ENCODE measurements around the gene SLCO1A2.
"Not testable (repeated sequence)": the region's sequence is repeated elsewhere in the genome, so short reads cannot be mapped to it uniquely, and the experiment has no call there.

The SLCO1A2 gene

GRCh38 chr12:21334771-21335325 lies at the start of gene SLCO1A2:
SLCO1A2 (minus strand) TSS chr12:21334917; CDS start chr12:21334647, 270 bp downstream.
- no peak for DNase-seq (ENCODE audit: low read depth)

GRCh38 chr12:21384261-21384660 lies 49.5 kb upstream of the SLCO1A2 start:
- no peak for DNase-seq (ENCODE audit: low read depth)

- DNase-seq (ENCODE audit: low read depth): not testable (repeated sequence)
These were observed 46.6 kb upstream of the SLCO1A2 start for GRCh38 chr12:21381320-21381719.

GRCh38 chr12:21379218-21379617 lies 44.5 kb upstream of the SLCO1A2 start:
- DNase-seq (ENCODE audit: low read depth): no peak

- no peak for DNase-seq (ENCODE audit: low read depth)
These were observed 37.9 kb upstream of the SLCO1A2 start, which contains the start of gene IAPP for GRCh38 chr12:21372602-21373001. IAPP (plus strand) TSS chr12:21372902; CDS start chr12:21373352, 450 bp downstream.

- DNase-seq (ENCODE audit: low read depth): no peak
These were observed 36.2 kb upstream of the SLCO1A2 start for GRCh38 chr12:21370845-21371449.

GRCh38 chr12:21369141-21369980 lies 34.6 kb upstream of the SLCO1A2 start:
- no peak for DNase-seq (ENCODE audit: low read depth)

GRCh38 chr12:21360632-21361031 lies 25.9 kb upstream of the SLCO1A2 start:
- DNase-seq (ENCODE audit: low read depth): not testable (repeated sequence)

GRCh38 chr12:21354641-21355040 lies 19.9 kb upstream of the SLCO1A2 start:
- DNase-seq (ENCODE audit: low read depth): peak; percentile 11

- DNase-seq (ENCODE audit: low read depth): no peak
These were observed 19.2 kb upstream of the SLCO1A2 start for GRCh38 chr12:21353948-21354347.

- DNase-seq (ENCODE audit: low read depth): no peak
These were observed 18.8 kb upstream of the SLCO1A2 start for GRCh38 chr12:21353487-21353886.

GRCh38 chr12:21350975-21351374 lies 16.3 kb upstream of the SLCO1A2 start:
- DNase-seq (ENCODE audit: low read depth): no peak

GRCh38 chr12:21346542-21347205 lies 12.0 kb upstream of the SLCO1A2 start:
- DNase-seq (ENCODE audit: low read depth): no peak

- no peak for DNase-seq (ENCODE audit: low read depth)
These were observed 8.9 kb upstream of the SLCO1A2 start for GRCh38 chr12:21343636-21344035.

- DNase-seq (ENCODE audit: low read depth): no peak
These were observed 7.1 kb upstream of the SLCO1A2 start for GRCh38 chr12:21341769-21342168.

- DNase-seq (ENCODE audit: low read depth): no peak
These were observed 5.7 kb upstream of the SLCO1A2 start for GRCh38 chr12:21340403-21340802.

GRCh38 chr12:21339921-21340320 lies 5.2 kb upstream of the SLCO1A2 start:
- DNase-seq (ENCODE audit: low read depth): no peak

- no peak for DNase-seq (ENCODE audit: low read depth)
These were observed 3.4 kb upstream of the SLCO1A2 start for GRCh38 chr12:21337959-21338744.

- DNase-seq (ENCODE audit: low read depth): no peak
These were observed 2.7 kb upstream of the SLCO1A2 start for GRCh38 chr12:21337453-21337852.

GRCh38 chr12:21336656-21337055 lies 1.9 kb upstream of the SLCO1A2 start:
- no peak for DNase-seq (ENCODE audit: low read depth)

- DNase-seq (ENCODE audit: low read depth): no peak
These were observed 3.9 kb downstream of the SLCO1A2 start for GRCh38 chr12:21330682-21331253.

All from HS-5 (cell line).